ENCODE data around the gene MAGEA2B.
"Not testable (repeated sequence)": the region's sequence is repeated elsewhere in the genome, so short reads cannot be mapped to it uniquely, and the experiment has no call there.

Gene MAGEA2B

DNA sequence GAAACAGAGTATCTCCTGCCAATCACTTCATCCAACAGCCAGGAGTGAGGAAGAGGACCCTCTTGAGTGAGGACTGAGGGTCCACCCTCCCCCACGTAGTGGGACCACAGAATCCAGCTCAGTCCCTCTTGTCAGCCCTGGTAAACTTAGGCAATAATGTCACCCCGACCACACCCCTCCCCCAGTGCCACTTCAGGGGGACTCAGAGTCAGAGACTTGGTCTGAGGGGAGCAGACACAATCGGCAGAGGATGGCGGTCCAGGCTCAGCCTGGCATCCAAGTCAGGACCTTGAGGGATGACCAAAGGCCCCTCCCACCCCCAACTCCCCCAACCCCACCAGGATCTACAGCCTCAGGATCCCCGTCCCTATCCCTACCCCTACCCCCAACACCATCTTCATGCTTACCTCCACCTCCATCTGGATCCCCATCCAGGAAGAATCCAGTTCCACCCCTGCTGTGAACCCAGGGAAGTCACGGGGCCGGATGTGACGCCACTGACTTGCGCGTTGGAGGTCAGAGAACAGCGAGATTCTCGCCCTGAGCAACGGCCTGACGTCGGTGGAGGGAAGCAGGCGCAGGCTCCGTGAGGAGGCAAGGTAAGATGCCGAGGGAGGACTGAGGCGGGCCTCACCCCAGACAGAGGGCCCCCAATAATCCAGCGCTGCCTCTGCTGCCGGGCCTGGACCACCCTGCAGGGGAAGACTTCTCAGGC is 19.0 kb downstream of the MAGEA2B start, which contains the start of the genes CSAG1 and MAGEA12:
CSAG1 (minus strand) TSS at position 461 of the 715 bp plus-strand sequence. CDS start 1,261 bp downstream, outside the sequence.
MAGEA12 (plus strand) TSS at position 497 of the 715 bp plus-strand sequence. CDS start 2,405 bp downstream, outside the sequence.
- DNase-seq (ENCODE audit: extremely low spot score), result no peak
- no peak for TF ChIP-seq SUZ12 (IDR thresholded peaks at IDR 0.05)
- TF ChIP-seq HDGF (IDR thresholded peaks at IDR 0.05; ENCODE audit: borderline replicate concordance), result no peak
- no peak for TF ChIP-seq TARDBP (IDR thresholded peaks at IDR 0.05)
- TF ChIP-seq SP1 (IDR thresholded peaks at IDR 0.05), result no peak
- no peak for TF ChIP-seq FOXM1 (IDR thresholded peaks at IDR 0.05; ENCODE audit: borderline replicate concordance)
- no peak for TF ChIP-seq L3MBTL2 (conservative IDR thresholded peaks at IDR 0.05)
- no peak for TF ChIP-seq PKNOX1 (IDR thresholded peaks at IDR 0.05)
- no peak for TF ChIP-seq CTBP1 (IDR thresholded peaks at IDR 0.05; ENCODE audit: borderline replicate concordance)
- TF ChIP-seq FOXA1 (IDR thresholded peaks at IDR 0.05), result no peak
- TF ChIP-seq ARNT (IDR thresholded peaks at IDR 0.05), result no peak
- no peak for TF ChIP-seq NFRKB (IDR thresholded peaks at IDR 0.05)
- TF ChIP-seq BHLHE40 (IDR thresholded peaks at IDR 0.05; ENCODE audit: borderline replicate concordance), result no peak
- no peak for TF ChIP-seq FOXK2 (IDR thresholded peaks at IDR 0.05)
- ChIA-PET POLR2A (no interaction called here), CTCF (no interaction called here)

GRCh38 chrX:152734143-152734858 is 19.9 kb downstream of the MAGEA2B start:
- CTCF ChIA-PET; DNase-seq (ENCODE audit: extremely low spot score); POLR2A ChIA-PET: not testable (repeated sequence)

- TF ChIP-seq SUZ12 (IDR thresholded peaks at IDR 0.05), result no peak
- TF ChIP-seq PKNOX1 (IDR thresholded peaks at IDR 0.05), result no peak
- TF ChIP-seq CTBP1 (IDR thresholded peaks at IDR 0.05; ENCODE audit: borderline replicate concordance), result no peak
- no peak for TF ChIP-seq BHLHE40 (IDR thresholded peaks at IDR 0.05; ENCODE audit: borderline replicate concordance)
- TF ChIP-seq FOXM1 (IDR thresholded peaks at IDR 0.05; ENCODE audit: borderline replicate concordance), result no peak
- no peak for TF ChIP-seq ARNT (IDR thresholded peaks at IDR 0.05)
- no peak for TF ChIP-seq L3MBTL2 (conservative IDR thresholded peaks at IDR 0.05)
- TF ChIP-seq FOXK2 (IDR thresholded peaks at IDR 0.05), result no peak
- no peak for TF ChIP-seq TARDBP (IDR thresholded peaks at IDR 0.05)
- DNase-seq (ENCODE audit: extremely low spot score), result no peak
- ChIA-PET POLR2A (no interaction called here), CTCF (no interaction called here)
Observed at GRCh38 chrX:152735101-152735500, 20.7 kb downstream of the MAGEA2B start.

- ChIA-PET POLR2A (no interaction called here), CTCF (no interaction called here)
- TF ChIP-seq FOXM1 (IDR thresholded peaks at IDR 0.05; ENCODE audit: borderline replicate concordance) (no peak), ZNF384 (IDR thresholded peaks at IDR 0.05) (no peak), SUZ12 (IDR thresholded peaks at IDR 0.05) (no peak), BHLHE40 (IDR thresholded peaks at IDR 0.05; ENCODE audit: borderline replicate concordance) (no peak), LEF1 (IDR thresholded peaks at IDR 0.05; ENCODE audit: borderline replicate concordance) (no peak), HDGF (IDR thresholded peaks at IDR 0.05; ENCODE audit: borderline replicate concordance) (no peak), ELF4 (IDR thresholded peaks at IDR 0.05) (no peak), ARNT (IDR thresholded peaks at IDR 0.05) (no peak), FOXK2 (IDR thresholded peaks at IDR 0.05) (no peak), SP1 (IDR thresholded peaks at IDR 0.05) (no peak), FOXA1 (IDR thresholded peaks at IDR 0.05) (no peak), TARDBP (IDR thresholded peaks at IDR 0.05) (no peak)
- DNase-seq (ENCODE audit: extremely low spot score), result no peak
Observed at GRCh38 chrX:152735860-152736511, 21.6 kb downstream of the MAGEA2B start.

- CTCF ChIA-PET; DNase-seq (ENCODE audit: extremely low spot score); POLR2A ChIA-PET: not testable (repeated sequence)
Observed at GRCh38 chrX:152736528-152736927, 22.1 kb downstream of the MAGEA2B start.

GRCh38 chrX:152738560-152738959 is 24.1 kb downstream of the MAGEA2B start:
- ChIA-PET POLR2A (no interaction called here), CTCF (no interaction called here)
- TF ChIP-seq FOXK2 (IDR thresholded peaks at IDR 0.05) (no peak), TARDBP (IDR thresholded peaks at IDR 0.05) (no peak), SUZ12 (IDR thresholded peaks at IDR 0.05) (no peak), CTBP1 (IDR thresholded peaks at IDR 0.05; ENCODE audit: borderline replicate concordance) (no peak), L3MBTL2 (conservative IDR thresholded peaks at IDR 0.05) (no peak), ARNT (IDR thresholded peaks at IDR 0.05) (no peak), NFRKB (IDR thresholded peaks at IDR 0.05) (no peak), FOXA1 (IDR thresholded peaks at IDR 0.05) (no peak), HDGF (IDR thresholded peaks at IDR 0.05; ENCODE audit: borderline replicate concordance) (no peak), ZNF384 (IDR thresholded peaks at IDR 0.05) (no peak), LEF1 (IDR thresholded peaks at IDR 0.05; ENCODE audit: borderline replicate concordance) (no peak), PKNOX1 (IDR thresholded peaks at IDR 0.05) (no peak), FOXM1 (IDR thresholded peaks at IDR 0.05; ENCODE audit: borderline replicate concordance) (no peak)
- no peak for DNase-seq (ENCODE audit: extremely low spot score)

DNA sequence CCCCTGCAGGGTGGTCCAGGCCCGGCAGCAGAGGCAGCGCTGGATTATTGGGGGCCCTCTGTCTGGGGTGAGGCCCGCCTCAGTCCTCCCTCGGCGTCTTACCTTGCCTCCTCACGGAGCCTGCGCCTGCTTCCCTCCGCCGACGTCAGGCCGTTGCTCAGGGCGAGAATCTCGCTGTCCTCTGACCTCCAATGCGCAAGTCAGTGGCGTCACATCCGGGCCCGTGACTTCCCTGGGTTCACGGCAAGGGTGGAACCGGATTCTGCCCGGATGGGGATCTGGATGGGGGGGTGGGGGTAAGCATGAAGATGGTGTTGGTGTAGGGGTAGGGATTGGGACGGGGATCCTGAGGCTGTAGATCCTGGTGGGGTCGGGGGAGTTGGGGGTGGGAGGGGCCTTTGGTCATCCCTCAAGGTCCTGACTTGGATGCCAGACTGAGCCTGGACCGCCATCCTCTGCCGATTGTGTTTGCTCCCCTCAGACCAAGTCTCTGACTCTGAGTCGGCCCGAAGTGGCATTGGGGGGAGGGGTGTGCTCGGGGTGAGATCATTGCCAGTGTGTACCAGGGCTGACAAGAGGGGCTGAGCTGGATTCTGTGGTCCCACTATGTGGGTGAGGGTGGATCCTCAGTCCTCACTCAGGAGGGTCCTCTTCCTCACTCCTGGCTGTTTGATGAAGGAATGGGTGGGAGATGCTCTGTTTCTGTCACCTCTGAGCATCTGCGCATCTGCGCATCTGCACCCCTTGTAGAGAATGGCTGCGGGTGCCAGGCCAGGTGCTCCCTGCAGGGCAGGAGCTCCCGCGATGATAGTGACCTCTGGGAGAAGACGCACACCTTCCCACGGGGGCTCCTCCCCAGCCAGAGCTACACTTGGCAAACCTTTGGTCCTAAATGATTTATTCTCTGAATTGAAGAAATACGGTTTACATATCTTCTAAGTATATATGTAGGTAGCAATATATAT is 39.5 kb downstream of the MAGEA2B start, which contains the start of gene MAGEA2:
MAGEA2 (minus strand) TSS at position 157 of the 965 bp plus-strand sequence. CDS start 2,479 bp downstream, outside the sequence.
- CTCF ChIA-PET; DNase-seq (ENCODE audit: extremely low spot score); POLR2A ChIA-PET: not testable (repeated sequence)

DNA sequence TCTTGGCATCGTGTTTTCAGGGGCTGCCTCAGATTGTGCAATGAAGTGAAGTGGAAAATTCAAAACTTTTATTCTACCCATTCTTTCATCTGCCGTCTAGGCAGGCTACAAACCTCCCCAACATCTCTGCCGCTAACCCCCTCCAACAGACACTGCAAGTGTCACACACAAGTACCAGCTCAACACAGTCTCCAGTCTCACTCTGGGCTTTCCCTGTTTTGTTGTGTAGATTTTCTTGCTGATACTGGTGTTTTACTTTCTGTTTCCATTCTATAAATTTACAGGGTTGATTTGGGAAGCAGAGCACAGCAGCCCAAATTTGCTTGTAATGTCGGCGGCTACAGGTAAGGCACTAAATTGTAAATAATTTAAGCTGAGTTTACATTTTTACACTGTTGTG is 40.4 kb downstream of the MAGEA2B start:
- POLR2A ChIA-PET; DNase-seq (ENCODE audit: extremely low spot score); CTCF ChIA-PET: not testable (repeated sequence)

DNA sequence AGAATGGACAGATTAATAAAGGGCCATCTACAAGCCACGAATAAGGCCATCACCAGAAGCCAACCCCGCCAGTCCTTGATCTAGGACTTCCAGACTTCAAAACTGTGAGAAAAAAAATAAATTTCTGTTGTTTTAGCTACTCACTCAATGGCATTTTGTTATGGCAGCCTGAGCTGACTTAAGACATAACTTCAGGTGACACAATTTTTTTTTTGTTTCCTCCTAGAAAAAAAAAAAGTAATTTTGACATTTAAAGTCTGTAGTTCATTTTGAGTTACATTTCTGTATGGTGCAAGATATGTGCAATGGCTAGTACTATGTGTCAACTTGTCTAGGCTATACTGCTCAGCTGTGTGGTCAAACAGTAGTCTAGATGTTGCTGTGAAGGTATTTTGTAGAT is 44.5 kb downstream of the MAGEA2B start, which contains the start of gene CSAG3:
CSAG3 (plus strand) TSS at position 301 of the 400 bp plus-strand sequence.
- CTCF ChIA-PET; DNase-seq (ENCODE audit: extremely low spot score); POLR2A ChIA-PET: not testable (repeated sequence)

Measured in HEK293T (cell line).